Activated T-cell treated with anti-CD3 and anti-CD28 coated beads for 24 hours (primary cell): ENCODE data around the gene KCTD6.

Experiments used
- DNase-seq: peaks from one replicate; pipeline ENCODE4 v3.0.0-alpha.2; 2020; ENCODE audit warnings: low read depth

KCTD6 gene

DNA sequence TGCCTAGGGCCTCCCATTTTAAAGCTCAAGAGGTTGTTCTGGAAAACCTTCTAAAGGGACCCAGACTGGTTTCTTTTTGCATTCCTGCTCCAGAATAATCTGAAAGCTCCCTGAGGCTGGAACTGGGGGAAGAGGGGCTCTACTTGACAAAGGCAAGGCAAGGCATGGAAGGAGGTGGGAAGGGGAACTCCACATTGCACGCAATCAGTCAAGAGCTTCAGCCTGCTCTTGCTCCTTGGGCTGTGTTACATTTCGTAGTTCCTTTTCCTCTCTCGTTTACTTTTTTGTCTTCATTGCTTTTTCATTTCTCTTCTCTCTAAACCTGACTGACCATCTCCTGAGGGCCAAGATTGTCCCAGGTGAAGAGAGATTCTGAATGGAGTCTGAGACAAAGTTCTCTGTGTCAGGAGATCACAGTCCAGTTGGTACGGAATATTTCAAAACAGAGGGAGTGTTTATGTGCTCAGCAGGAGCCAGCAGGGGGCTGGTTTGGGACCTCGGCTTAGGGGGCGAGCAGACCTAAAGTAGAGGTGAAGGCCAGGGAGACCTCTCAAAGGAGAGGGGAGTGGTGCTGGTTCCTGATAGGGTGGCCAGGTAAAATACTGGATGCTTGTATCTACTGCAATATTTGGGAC, 6.0 kb upstream of the KCTD6 start:
- DNase-seq = no peak

DNA sequence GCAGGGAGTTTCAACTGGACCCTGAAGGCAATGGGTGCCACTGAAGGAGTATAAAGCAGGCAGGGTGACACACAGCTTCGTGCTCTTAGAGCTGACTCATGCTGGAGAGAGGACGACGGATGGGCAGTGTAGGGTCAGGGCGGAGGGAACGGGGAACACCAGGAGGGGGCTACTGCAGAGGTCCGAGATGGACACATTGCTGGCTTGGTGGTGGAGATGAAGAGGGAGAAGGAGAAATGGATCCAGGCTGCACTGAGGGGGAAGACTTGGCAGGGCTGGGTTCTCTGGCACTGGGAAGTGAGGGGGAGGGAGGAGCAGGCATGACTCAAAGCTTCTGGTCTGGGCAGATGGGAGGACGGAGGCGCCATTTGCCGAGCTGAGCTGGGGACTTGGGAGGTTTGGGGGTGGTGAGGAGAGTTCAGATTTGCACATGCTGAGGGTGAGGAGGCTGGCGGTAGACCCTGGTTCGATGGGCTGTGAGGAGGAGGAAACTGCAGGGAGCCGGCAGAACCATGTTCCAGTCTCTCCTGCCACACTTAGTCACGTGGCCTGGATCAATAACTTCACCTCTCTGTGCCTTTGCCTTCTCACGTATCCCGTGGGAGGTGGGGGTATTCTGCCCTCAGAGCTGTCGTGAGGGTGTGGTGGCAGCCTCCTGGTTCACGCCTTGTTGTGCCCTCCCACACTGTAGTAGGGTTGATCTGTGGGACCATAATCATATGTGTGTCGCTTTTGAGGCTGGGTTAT, 4.6 kb upstream of the KCTD6 start:
- no peak for DNase-seq

DNA sequence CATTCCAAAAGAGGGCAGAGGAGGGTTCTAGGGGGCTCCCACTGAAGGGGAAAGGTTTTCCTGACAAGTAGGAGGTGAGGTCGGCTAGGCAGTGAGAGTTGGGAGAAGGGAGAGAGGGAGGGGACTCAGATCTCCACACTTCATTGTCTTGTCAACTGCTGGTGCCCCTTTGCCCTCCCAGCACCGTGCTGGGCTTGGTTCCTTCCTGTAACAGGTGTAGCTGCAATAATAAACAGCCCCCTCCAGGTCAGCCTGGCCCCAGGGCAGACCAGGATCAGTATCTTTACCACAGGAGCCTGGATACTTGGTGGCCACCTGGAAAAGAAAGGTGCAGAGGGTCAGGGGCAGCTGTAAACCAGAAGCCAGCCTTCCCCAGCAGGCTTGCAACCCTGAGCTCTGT, 2.9 kb upstream of the KCTD6 start:
- no peak for DNase-seq

DNA sequence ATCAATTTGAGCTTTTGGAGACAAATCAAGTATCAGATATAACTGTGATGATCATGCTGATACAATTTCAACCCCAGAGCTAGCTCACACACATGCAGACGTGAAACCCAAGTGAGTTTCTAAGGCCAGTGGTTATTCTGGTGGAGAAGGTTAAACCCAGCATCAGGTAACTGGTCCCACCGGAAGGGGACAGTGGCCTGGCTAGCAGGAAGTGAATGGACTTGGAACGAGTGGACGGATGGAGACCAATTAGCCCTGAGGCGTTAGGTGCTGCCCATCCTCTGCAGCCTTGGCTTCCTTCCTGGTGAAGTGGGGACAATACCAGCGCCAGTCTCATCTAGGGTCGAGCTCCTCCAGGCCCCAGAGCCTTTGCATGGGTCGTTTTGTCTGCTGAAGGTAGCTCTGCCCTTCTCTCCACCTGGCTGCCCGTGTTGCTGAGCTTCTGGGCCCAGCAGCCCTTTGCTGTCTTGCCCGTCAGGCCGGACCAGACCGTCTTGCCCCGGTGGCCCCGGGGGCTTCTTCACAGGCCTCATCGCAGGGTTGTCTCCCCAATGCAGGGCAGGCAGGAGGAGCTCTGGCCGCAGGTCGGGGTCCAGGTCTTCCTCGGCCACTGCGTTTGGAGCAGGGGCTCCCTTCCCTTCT, 915 bp upstream of the KCTD6 start:
- DNase-seq = no peak

DNA sequence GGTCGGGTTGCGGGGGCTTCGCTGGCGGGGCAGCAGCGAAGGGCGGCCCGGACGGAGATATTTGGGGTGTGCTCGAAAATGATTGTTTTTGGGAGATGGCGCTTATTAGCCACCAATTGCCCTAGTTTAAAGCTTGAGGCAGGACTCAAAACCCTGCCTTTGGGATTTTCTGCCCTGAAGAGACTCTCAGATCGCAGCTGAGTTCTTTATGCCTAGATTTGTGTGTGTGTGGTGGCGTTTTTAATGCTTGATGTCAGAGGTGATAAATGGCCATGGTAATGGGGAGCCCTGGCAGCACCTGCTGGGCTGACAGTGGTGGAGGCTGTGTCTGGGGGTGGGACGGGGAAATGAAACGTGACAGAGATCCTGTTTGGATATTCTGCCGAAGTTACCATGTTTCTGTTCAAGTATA, 604 bp downstream of the KCTD6 start:
- no peak for DNase-seq

DNA sequence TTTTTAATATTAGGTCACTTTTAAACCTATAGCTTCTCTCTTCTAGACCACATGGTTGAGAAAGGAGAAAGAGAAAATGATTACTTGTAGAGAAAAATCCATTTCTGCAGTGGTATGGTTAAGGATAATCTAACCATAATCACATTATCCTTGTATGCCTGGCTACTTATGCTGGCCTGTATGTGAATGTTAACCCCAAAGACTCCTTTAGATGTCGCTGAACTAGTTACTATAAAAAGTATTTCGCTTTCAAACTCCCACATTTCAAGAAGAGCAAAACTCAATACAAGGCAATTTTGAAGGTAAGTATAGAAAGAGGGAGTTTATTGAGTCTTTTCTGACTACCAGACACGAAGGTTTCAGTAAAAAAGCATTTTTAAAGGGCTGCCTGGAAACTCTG, 2.2 kb downstream of the KCTD6 start:
- DNase-seq = no peak

DNA sequence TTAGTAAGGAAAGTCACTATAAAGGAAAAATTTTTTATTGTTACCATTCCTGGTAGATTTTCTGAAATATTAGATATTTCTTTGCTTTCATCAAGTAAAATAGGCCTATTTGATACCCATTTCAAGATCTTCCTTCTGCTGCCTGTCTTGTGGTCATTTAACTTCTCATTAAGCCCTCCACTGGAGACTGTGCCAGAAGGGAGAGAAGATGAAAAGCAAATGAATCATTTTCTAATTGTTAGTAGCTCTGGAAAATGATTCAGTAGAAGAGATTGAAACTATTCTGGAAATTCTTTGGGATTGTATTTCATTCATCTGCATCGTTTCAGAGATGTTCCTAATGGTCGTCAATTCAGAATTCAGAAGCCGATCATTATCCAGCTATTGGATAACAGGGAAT, 3.2 kb downstream of the KCTD6 start:
- no peak for DNase-seq

DNA sequence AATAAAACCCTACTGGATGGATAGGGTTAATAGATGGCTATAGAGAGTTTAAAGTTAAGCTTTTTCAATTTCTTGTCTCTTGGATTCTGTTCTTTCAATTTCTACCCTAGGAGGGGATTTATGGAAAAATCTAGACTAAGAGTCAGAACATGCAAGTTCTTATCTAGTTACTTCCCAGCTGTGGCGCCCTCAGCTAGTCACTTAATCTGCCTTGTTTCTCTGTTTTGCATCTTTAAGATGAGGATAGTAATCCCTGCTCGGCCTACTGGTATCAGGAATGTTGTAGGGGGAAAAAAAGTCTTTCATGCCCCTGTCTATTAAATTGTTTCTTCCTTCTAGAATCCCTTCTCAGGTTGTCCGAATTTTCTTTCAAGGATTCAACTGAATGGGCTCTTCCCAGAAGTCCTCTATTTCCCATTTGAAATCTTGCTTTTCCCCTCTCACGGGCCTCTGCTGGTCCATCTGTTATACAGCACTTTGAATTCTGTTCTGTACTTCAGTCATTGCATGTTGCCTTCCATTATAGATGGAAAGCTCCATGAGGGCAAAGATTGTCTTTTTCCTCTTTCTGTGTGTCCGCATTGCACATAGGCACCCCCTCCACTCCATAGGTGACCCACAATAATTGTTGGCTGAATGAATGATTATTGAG, 4.4 kb downstream of the KCTD6 start:
- DNase-seq = no peak

DNA sequence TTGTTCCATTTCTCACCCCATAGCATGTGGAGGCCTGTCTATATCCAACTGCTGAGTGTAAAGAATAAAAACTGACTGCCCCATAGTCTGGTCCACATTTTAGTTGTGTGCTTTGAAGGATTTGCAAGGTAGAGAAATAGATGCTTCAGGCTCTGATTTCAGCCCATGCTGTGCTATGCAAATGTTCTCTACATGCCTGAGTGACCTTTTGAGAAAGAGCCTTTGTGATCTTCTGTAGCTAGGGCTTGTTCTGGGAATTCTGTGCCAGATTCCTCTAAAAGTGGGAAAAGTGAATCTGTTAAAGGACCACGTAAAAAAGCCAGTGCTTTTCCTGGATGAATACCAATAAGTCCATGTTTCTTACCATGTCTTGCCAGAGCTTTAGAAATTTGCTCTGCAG, 5.2 kb downstream of the KCTD6 start:
- no peak for DNase-seq

DNA sequence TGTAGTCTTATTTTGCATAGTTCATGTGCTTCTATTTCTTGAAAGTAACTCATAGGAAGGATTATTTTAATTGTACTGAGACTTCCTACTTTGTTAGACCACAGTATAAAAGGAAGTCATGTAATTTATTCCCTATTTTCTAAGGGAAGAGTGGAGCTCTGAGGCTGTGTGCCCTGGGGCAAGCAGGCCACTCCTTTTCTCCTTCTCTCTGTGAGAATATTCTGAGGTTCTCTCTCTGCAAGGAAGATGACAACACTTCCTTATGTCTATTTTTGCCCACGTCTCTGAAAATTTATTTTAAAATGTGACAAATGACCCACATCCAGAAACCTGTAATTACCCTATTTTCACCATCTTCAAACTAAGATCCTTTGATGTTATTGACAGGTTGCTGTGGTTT, 11.0 kb downstream of the KCTD6 start:
- no peak for DNase-seq

DNA sequence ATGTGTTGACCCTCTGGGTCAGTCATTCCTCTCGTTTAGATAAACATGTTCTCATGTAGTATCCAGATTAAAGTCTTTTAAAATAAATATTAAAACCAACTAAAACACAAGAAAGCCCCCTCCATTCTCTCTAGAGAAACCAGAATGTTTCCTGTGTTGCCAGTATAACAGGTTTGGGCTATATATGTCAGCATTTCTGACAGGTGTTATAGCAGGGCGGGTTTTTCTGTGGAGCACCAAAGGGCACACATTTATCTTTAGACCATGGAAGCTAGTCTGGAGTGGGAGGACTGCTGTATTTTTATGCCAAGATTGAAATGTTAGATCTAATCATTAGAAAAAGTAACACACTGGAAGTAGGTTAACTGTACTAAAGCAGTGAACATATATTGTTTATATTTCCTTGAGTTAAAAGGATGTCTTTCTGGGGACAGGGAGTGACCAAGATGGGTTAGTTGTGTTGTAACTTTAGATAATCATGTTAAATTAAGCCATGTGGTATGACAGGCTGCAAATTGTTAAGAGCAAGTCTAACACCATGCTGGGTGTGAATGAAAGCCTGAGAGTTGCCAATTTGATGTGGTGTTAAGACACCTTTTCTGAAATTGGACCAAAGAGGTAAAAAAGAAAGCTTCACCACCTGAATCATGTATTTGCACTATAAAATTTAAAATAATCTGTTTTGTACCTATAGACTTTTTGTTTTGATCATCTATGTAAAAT, 15.6 kb downstream of the KCTD6 start:
- no peak for DNase-seq

DNA sequence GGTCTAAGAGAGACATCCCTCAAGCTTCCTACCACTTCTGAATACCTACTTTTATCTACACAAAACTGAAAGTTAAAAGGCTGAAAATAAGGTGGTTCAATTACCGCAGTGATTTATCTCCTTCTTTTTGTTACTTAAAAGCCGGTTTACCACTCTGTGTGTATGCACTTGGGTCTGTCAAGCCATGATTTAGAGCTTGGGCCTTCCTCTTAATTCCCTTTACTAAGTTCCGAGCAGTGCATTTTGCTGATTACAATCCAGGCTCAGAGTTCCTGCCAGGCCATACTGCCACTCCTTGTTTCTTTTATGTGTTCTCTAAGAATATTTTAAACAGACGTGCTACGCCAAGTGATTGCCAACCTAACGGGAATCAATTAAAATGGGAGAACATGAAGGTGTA, 16.5 kb downstream of the KCTD6 start:
- DNase-seq = no peak

DNA sequence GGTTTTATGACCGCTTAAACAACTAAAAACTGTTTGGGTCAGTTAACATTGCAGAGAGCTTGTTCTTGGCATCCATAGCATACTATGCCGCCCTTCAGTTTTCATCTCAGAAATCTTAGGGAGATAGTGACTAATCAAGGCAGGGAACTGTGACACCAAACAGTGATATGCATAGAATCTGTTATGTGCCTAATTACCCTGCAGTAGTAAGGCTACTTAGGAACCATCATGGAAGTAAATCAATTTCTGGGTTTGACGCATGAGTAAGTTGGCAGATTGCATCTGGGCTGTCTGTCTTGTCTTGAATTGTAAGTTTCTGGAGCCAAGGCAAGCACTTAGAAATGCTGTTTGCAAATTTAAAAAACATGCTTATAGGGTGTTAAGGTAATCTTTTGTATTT, 22.5 kb downstream of the KCTD6 start:
- DNase-seq = no peak

DNA sequence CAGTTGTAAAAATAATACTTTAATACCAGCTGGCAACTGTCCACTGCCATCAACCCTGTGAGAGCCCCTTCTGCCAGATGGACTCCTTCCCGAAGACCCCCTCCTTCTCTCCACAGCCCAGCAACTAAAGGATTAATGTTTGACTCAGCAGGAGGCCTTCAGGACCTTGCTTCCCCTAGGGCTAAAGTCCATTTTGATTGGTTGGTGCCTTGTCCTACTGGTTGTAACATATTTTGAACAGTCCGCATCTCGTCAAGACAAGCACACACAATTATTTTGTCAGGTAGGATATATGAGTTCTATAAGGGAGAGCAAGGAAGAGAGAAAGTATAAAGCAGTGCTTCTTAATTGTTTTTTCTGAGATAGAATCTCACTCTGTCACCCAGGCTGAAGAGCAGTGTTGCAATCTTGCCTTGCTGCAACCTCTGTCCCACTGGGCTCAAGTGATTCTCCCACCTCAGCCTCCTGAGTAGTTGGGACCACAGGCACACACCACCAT, 26.4 kb downstream of the KCTD6 start:
- no peak for DNase-seq

DNA sequence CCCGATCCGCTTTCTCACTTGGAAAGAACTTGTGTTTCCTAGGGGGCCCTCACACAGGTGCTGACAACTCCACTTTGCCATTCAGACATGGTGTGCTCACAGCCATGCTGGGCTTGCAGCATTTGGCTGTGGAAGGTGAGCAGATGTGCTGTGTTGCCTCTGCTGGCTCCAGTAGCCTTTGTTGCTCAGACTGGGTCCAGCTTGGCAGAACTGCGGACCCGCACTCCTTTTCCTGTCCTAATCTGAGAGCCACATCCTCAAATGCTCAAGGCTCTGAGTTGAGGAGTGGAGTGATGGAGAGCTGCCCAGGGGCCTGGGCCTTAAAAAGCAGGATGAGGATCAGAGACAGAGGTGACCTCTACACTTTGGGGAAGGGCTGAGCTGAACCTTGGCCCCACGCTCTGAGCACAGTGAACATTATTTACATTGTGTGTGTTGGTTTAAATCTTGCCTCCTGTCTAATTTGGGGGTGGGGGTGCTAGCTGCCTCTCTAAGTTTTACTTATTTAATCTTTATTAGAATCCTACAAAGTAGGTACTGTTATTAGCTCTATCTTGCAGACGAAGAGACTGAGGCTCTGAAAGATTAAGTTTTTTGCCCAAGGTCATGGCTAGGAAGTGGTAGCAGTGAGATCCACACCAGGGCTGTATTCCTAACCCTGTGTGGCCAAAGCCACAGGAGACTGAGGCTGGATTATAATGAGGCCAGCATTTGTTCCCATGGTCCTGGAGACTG, 27.9 kb downstream of the KCTD6 start:
- no peak for DNase-seq

DNA sequence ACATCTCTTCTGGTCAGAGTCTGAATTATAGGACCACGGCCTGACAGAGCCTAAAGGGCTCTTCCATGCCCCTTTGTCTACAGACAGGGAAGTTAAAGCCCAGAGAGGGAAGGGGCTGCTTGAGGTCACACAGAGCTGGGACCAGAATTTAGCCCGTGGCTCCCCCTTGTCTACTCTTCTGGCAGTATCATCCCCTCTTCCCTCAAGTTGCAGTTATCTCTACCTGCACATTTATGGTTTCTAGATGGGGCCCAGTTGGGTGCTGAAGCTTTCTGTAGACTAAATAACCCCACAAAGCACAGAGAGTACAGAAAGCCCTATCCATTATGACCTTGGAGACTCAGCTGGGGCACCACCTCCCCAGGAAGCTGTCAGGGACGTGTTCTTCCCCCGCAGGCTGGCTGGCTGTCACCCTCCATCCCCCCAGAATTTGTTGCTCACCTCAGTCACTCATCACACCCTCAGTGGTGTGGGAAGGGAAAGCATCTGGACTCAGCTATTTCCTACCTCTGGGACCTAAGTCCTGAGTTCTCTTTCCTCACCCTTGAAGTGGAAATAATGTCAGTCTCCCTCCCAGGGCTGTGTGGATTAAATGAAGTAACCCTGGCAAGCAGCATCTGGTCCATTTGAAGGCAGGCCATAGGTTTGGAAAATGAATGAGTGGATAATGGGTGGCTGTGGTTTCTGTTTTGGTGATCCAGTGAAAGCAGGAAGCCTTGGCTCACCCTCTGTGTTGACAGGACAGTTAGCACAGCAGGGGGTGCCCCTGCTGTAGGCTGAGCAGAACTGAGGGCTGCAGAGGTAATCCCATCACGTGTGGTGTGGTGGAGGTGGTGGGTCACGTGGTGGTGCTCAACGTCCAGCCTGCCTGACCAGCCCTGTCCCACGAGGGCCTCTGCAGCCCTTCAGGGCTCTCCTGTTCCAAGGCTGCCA, 28.8 kb downstream of the KCTD6 start:
- DNase-seq = no peak

DNA sequence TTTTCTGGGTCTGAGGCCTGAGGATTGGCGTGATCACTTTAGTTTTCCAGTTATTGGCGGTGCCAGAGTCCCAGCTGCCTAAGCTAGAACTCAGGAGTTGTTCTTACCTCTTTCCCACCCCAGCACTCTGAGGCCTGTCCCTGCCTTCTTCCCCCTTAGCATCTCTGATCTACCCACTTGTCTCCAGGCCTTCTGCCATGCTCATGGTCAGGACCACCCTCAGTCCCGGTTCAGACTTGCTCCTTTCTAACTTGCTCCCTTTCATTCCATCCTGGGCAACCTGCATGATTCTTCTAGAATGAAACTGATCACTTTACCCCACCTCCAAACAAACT, 29.4 kb downstream of the KCTD6 start:
- no peak for DNase-seq

DNA sequence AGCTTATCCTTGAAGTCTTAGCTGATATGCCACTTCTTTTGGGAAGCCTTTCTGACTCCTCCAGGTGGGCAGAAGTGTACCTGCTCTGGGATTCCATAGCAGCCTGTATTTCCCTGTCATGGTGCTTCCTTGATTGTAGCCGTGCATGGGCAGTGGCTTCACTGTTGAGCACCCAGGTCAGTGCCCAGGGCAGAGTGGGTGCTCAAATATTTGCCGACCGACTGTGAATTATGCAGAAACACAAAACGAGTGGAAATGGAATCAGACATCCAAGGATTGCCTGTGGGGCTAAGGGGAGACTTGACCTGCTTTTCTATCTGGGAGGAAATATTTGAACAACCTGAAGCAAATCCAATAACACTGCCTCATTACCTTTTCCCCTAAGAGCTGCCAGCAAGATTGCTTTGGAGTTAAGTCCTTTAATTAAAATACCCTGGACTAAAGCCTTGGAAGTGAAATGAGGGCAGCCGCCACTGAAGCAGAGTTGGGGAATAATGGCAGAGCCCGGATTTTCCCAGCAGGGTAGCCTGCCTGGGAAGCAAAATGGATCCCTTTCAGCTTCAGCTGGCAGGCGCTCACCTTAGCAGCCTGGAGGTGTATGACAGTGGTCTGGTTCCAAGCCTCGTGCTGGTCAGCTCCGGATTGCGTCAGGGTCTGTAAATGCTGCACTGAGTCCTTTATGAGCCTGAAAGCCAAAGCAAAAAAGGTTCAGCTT, 30.2 kb downstream of the KCTD6 start:
- no peak for DNase-seq

DNA sequence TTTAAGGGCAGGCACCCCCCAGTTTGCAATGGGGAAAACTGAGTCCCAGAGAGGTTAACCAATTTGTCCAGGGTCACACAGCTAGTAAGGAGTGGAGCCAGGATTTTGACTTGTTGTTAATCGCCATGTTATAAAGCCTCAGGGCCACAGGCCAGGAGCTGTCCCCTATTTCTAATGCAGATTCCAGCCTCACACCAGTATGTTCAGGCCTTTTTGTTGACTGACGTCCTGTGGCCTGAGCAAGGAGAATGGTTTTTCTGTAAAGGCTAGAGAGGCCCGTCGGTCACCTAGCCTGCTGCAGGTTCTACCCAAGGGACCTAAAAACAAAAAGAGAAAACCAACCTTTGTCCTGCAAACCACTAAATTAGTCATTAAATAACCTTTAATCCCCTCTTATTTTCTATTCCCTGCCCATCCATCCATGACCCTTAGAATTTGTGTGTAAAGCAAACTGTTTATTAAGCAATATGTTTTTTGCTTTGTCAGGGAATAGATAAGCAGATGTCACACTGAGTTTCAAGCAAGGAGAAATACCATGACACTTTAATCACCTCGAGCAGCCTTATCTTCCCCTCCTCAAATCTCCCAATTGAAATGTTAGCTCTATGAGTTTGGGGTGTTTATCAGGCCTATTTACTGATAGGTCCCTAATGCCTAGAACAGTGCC, 31.0 kb downstream of the KCTD6 start:
- no peak for DNase-seq
